HepG2 (cell line): ENCODE results near the gene BCL6B. TPM values are rescaled to one million over a fixed set of nuclear protein-coding genes. Genes with fewer than 3 reads are reported as not detected.
"Not testable (repeated sequence)": the region's sequence is repeated elsewhere in the genome, so short reads cannot be mapped to it uniquely, and the experiment has no call there.

Source experiments
- ATAC-seq: fragments of 200-7000 bp; cut with Tn5 transposase; 3 replicates; pipeline ENCODE4 v1.9.1; 2020; ENCODE audit warnings: mild to moderate bottlenecking, moderate library complexity
- BruUV-seq: library from RNA; stranded (reverse); fragments of 400-500 nt; replicated peaks from 2 replicates; lab custom pipeline; 2021; lab: Mats Ljungman, UMichigan
- CTCF ChIA-PET: fragments of 300-600 bp; formaldehyde crosslinking; extraction: SDS; loops from one replicate; lab custom pipeline; 2021; ENCODE audit warnings: low total read pairs, inconsistent platforms, low intra/inter-chr PET ratio; lab: Yijun Ruan, JAX
- POLR2A ChIA-PET: fragments of 350-600 bp; sonication (Branson Sonifier 250); formaldehyde crosslinking; loops from one replicate; lab custom pipeline; 2020; ENCODE audit warnings: antibody characterized with exemption, inconsistent platforms; lab: Yijun Ruan, JAX
- DNase-seq: peaks from one replicate; pipeline ENCODE4 v3.0.0-alpha.2; 2015; ENCODE audit warnings: low spot score
- FAIRE-seq: peaks from 3 replicates; lab custom pipeline; 2011; peaks lifted over from hg19 to GRCh38; lab: Jason Lieb, UNC
- H2AFZ ChIP-seq: one replicate; pipeline ENCODE4 v1.6.1; 2011; ENCODE audit warnings: low read length, inconsistent platforms
- H3K27ac ChIP-seq: fragments of 300-600 bp; 3 replicates; pipeline ENCODE4 v1.8.0; 2011; ENCODE audit warnings: mixed run types, mild to moderate bottlenecking, mixed read lengths, low read length, inconsistent platforms; ENCODE audit not compliant: insufficient read depth; ENCODE audit errors: extremely low read length
- H3K27me3 ChIP-seq, 2 experiments: fragments of 200-600 bp in 1 of 2; 2 replicates in 1 of 2; 3 replicates in 1 of 2; pipeline versions ENCODE4 v1.6.0 to v1.8.0; 2011; ENCODE audit warnings: low read length in 2 of 2, mild to moderate bottlenecking in 2 of 2, moderate library complexity in 2 of 2, inconsistent platforms in 1 of 2; ENCODE audit not compliant: insufficient read depth in 2 of 2, control insufficient read depth in 1 of 2
- H3K36me3 ChIP-seq, 2 experiments: fragments of 200-600 bp in 1 of 2; replicated peaks in 1 of 2; 2 replicates in 1 of 2; 3 replicates in 1 of 2; pipeline versions ENCODE4 v1.5.1 to v1.8.0; 2011; ENCODE audit warnings: low read length in 2 of 2, inconsistent platforms in 1 of 2; ENCODE audit not compliant: insufficient read depth in 2 of 2, control insufficient read depth in 1 of 2
- H3K4me1 ChIP-seq: 2 replicates; pipeline ENCODE4 v1.5.1; 2012; ENCODE audit warnings: low read length, inconsistent platforms; ENCODE audit not compliant: insufficient read depth
- H3K4me2 ChIP-seq: 2 replicates; pipeline ENCODE4 v1.6.0; 2011; ENCODE audit warnings: low read depth, low read length, inconsistent platforms
- H3K4me3 ChIP-seq, 3 experiments: fragments of 200-600 bp in 1 of 3; sonication (generic), shearing (Covaris generic) in 1 of 3; replicated peaks in 1 of 3; 2 replicates each; pipeline ENCODE4 v1.5.1; 2011 to 2016; ENCODE audit warnings: low read length in 3 of 3, inconsistent platforms in 2 of 3, low read depth in 2 of 3, mild to moderate bottlenecking in 2 of 3, control low read depth in 1 of 3, mixed read lengths in 1 of 3; ENCODE audit not compliant: insufficient read depth in 1 of 3
- H3K79me2 ChIP-seq: one replicate; pipeline ENCODE4 v1.6.1; 2011; ENCODE audit warnings: low read length, inconsistent platforms; ENCODE audit not compliant: insufficient read depth
- H3K9ac ChIP-seq: 2 replicates; pipeline ENCODE4 v1.6.0; 2011; ENCODE audit warnings: mild to moderate bottlenecking, low read depth, low read length, inconsistent platforms; ENCODE audit not compliant: insufficient read depth
- H3K9me3 ChIP-seq: 2 replicates; pipeline ENCODE4 v1.5.1; 2012; ENCODE audit warnings: mild to moderate bottlenecking, low read length
- H4K20me1 ChIP-seq: 2 replicates; pipeline ENCODE4 v1.6.0; 2011; ENCODE audit warnings: inconsistent platforms, mild to moderate bottlenecking, low read length, moderate library complexity; ENCODE audit not compliant: insufficient read depth
- FOSL2 ChIP-seq: sonication (generic); formaldehyde crosslinking; IDR thresholded peaks from 2 replicates; pipeline ENCODE4 v1.4.0; 2020; ENCODE audit warnings: missing genetic modification reagents
- FOXP4 ChIP-seq: sonication (generic); formaldehyde crosslinking; IDR thresholded peaks from 2 replicates; pipeline ENCODE4 v1.4.0; 2020; ENCODE audit warnings: missing genetic modification reagents
- HMG20B ChIP-seq: conservative IDR thresholded peaks from 2 replicates; pipeline ENCODE4 v1.6.1; 2016; ENCODE audit warnings: missing genetic modification reagents, missing compliant biosample characterization
- IRF2 ChIP-seq: IDR thresholded peaks from 2 replicates; pipeline ENCODE4 v1.6.1; 2018; ENCODE audit warnings: missing genetic modification reagents, missing compliant biosample characterization
- MAFF ChIP-seq: IDR thresholded peaks from 2 replicates; pipeline ENCODE4 v1.6.1; 2011; ENCODE audit warnings: low read depth, low read length, improper control_type of control experiment
- MED1 ChIP-seq: sonication (generic); formaldehyde crosslinking; IDR thresholded peaks from 2 replicates; pipeline ENCODE4 v1.4.0; 2020; ENCODE audit warnings: missing genetic modification reagents
- TBX2 ChIP-seq: sonication (generic); formaldehyde crosslinking; IDR thresholded peaks from 2 replicates; pipeline ENCODE4 v1.5.0; 2020; ENCODE audit warnings: missing genetic modification reagents, mild to moderate bottlenecking, borderline replicate concordance
- TFDP2 ChIP-seq: sonication (generic); formaldehyde crosslinking; IDR thresholded peaks from 2 replicates; pipeline ENCODE4 v1.4.0; 2020; ENCODE audit warnings: missing genetic modification reagents
- ZFP90 ChIP-seq: sonication (generic); formaldehyde crosslinking; IDR thresholded peaks from 2 replicates; pipeline ENCODE4 v1.8.0; 2022; ENCODE audit warnings: missing genetic modification reagents, mild to moderate bottlenecking, inconsistent platforms, borderline replicate concordance
- WGBS: methylation state at CpG from one replicate; pipeline ENCODE4 v1.1.6; 2017; ENCODE audit warnings: low lambda C conversion rate; 5-methylcytosine and 5-hydroxymethylcytosine counted together
- in situ Hi-C: cut with HindIII; loops from 2 replicates; pipeline ENCODE4 v1.10.0; 2017; ENCODE audit warnings: low pct_unique_long_range_greater_than_20kb; ENCODE audit not compliant: extremely low pct_ligation_motif_present
- intact Hi-C: fragments of 100-400 bp; cut with micrococcal nuclease; formaldehyde crosslinking; loops from one replicate; pipeline ENCODE4 v1.10.0; 2022; ENCODE audit not compliant: unreplicated experiment
- polyA plus RNA-seq, 8 experiments: library from polyadenylated mRNA; depleted of rRNA in 3 of 8; stranded (reverse) in 7 of 8; unstranded in 1 of 8; fragments of >200 nt; fragmentation: Illumina TruSeq in 4 of 8; extraction: Trizol in 4 of 8; gene quantifications; 2 replicates each; pipeline versions ENCODE4 v1.2.1 to v1.2.3, GENCODE V29; 2011 to 2016; ENCODE audit warnings: low read depth in 4 of 8, missing spikeins in 1 of 8, mixed read lengths in 1 of 8; ENCODE audit not compliant: insufficient read depth in 1 of 8
- total RNA-seq, 5 experiments: library from RNA; depleted of rRNA; stranded (reverse); fragments of >200 nt; fragmentation: Illumina TruSeq; extraction: Trizol; gene quantifications; 2 replicates each; pipeline ENCODE4 v1.2.3, GENCODE V29; 2016; ENCODE audit warnings: low read depth in 1 of 5
- TF ChIP-seq, protein P1 (sequence below): sonication (generic); formaldehyde crosslinking; IDR thresholded peaks from 2 replicates; pipeline ENCODE4 v1.5.0; 2020; ENCODE audit warnings: mild to moderate bottlenecking, missing genetic modification reagents, borderline replicate concordance
- TF ChIP-seq, protein P2 (sequence below): sonication (generic); formaldehyde crosslinking; IDR thresholded peaks from 2 replicates; pipeline ENCODE4 v1.4.0; 2020; ENCODE audit warnings: missing genetic modification reagents

The BCL6B gene
- total and polyA plus RNA-seq, 2 of the 13 experiments (the other 11 are each of a cell fraction or from before 2014, with no cell fraction given), result not detected

- in situ Hi-C loops (loop anchor here (10.0 kb wide), 1 partner anchor 238 kb away; the partner anchor contains the start of gene SLC2A4), intact Hi-C loops (loop anchor here (2.0 to 5.0 kb wide), 2 partner anchors 132 to 305 kb away; partner anchors contain the start of genes ASGR1 and KCTD11)
- ATAC-seq (peak; percentile 13), DNase-seq (peak; percentile 96), FAIRE-seq (peak; percentile 87)
- Histone ChIP-seq H2AFZ (peak overlapping the region; percentile 47), H3K4me3 (peak overlapping the region; percentile 52 to 79 (median 61)), H3K27ac (peak overlapping the region; percentile 73), H3K9ac (peak overlapping the region; percentile 65), H3K4me1 (peaks cover 63% of the 10 kb centered on the region), H3K4me2 (peak overlapping the region; percentile 94)
- H3K79me2 ChIP-seq, H3K36me3 ChIP-seq, H3K9me3 ChIP-seq, H3K27me3 ChIP-seq, BruUV-seq, H4K20me1 ChIP-seq: not testable (repeated sequence)
- 0% methylated on average over 20 of the region's 26 CpGs for WGBS
- POLR2A ChIA-PET, result interaction anchor here (1.2 to 4.6 kb wide), 20 partner anchors 10 to 641 kb away, joined by 4 to 71 read pairs (median 8); partner anchors contain the start of genes ACADVL, ASGR1, ASGR2 and DLG4
- CTCF ChIA-PET, result interaction anchor here (1.2 to 2.7 kb wide), 5 partner anchors 89 to 234 kb away, joined by 3 to 31 read pairs (median 7); no protein-coding TSS in a partner anchor
- TF ChIP-seq, protein P1, sequence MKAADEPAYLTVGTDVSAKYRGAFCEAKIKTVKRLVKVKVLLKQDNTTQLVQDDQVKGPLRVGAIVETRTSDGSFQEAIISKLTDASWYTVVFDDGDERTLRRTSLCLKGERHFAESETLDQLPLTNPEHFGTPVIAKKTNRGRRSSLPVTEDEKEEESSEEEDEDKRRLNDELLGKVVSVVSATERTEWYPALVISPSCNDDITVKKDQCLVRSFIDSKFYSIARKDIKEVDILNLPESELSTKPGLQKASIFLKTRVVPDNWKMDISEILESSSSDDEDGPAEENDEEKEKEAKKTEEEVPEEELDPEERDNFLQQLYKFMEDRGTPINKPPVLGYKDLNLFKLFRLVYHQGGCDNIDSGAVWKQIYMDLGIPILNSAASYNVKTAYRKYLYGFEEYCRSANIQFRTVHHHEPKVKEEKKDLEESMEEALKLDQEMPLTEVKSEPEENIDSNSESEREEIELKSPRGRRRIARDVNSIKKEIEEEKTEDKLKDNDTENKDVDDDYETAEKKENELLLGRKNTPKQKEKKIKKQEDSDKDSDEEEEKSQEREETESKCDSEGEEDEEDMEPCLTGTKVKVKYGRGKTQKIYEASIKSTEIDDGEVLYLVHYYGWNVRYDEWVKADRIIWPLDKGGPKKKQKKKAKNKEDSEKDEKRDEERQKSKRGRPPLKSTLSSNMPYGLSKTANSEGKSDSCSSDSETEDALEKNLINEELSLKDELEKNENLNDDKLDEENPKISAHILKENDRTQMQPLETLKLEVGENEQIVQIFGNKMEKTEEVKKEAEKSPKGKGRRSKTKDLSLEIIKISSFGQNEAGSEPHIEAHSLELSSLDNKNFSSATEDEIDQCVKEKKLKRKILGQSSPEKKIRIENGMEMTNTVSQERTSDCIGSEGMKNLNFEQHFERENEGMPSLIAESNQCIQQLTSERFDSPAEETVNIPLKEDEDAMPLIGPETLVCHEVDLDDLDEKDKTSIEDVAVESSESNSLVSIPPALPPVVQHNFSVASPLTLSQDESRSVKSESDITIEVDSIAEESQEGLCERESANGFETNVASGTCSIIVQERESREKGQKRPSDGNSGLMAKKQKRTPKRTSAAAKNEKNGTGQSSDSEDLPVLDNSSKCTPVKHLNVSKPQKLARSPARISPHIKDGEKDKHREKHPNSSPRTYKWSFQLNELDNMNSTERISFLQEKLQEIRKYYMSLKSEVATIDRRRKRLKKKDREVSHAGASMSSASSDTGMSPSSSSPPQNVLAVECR, result peak; percentile 50; the same call in 1 of the 2 replicates
- TF ChIP-seq ZFP90 (CRISPR knock-in tag) (0 out of 2 replicates have a peak, but pooled peaks have one; percentile 34), FOSL2 (CRISPR knock-in tag) (peak; percentile 48), TFDP2 (peak; percentile 38; the same call in 1 of the 2 replicates), IRF2 (CRISPR knock-in tag) (peak; percentile 75; the same call in 1 of the 2 replicates), HMG20B (CRISPR knock-in tag) (0 out of 2 replicates have a peak, but pooled peaks have one; percentile 13), MED1 (CRISPR knock-in tag) (peak; percentile 64; the same call in 1 of the 2 replicates), TBX2 (CRISPR knock-in tag) (peak; percentile 57), MAFF (peak; percentile 86), FOXP4 (CRISPR knock-in tag) (peak; percentile 68; the same call in 1 of the 2 replicates)
- TF ChIP-seq, protein P2, sequence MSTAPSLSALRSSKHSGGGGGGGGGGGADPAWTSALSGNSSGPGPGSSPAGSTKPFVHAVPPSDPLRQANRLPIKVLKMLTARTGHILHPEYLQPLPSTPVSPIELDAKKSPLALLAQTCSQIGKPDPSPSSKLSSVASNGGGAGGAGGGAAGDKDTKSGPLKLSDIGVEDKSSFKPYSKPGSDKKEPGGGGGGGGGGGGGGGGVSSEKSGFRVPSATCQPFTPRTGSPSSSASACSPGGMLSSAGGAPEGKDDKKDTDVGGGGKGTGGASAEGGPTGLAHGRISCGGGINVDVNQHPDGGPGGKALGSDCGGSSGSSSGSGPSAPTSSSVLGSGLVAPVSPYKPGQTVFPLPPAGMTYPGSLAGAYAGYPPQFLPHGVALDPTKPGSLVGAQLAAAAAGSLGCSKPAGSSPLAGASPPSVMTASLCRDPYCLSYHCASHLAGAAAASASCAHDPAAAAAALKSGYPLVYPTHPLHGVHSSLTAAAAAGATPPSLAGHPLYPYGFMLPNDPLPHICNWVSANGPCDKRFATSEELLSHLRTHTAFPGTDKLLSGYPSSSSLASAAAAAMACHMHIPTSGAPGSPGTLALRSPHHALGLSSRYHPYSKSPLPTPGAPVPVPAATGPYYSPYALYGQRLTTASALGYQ (CRISPR knock-in tag), result peak; percentile 91
Observed at GRCh38 chr17:7046725-7047397, 24.0 kb downstream of the BCL6B start.
